GM12878 (cell line): ENCODE data around the gene RNF11. TPM values are rescaled to one million over a fixed set of nuclear protein-coding genes. Genes with fewer than 3 reads are reported as not detected.

Experiments used
- ATAC-seq: fragments of 200-7000 bp; cut with Tn5 transposase; 3 replicates; pipeline ENCODE4 v1.9.1; 2020; ENCODE audit warnings: mild to moderate bottlenecking, moderate library complexity
- BruUV-seq: library from RNA; stranded (reverse); fragments of 400-500 nt; replicated peaks from 2 replicates; lab custom pipeline; 2021; lab: Mats Ljungman, UMichigan
- CTCF ChIA-PET: fragments of 300-600 bp; sonication (Branson Sonifier 250); formaldehyde crosslinking; extraction: SDS; loops from one replicate; lab custom pipeline; 2021; ENCODE audit warnings: inconsistent platforms; lab: Yijun Ruan, JAX
- POLR2A ChIA-PET: fragments of 350-600 bp; formaldehyde crosslinking; extraction: SDS; loops from one replicate; lab custom pipeline; 2021; ENCODE audit warnings: inconsistent platforms; lab: Charles Lee
- RAD21 ChIA-PET: fragments of 300-600 bp; sonication (Branson Sonifier 250); formaldehyde crosslinking; loops from one replicate; lab custom pipeline; 2023; ENCODE audit warnings: antibody characterized with exemption; ENCODE audit not compliant: unreplicated experiment; lab: Charles Lee
- SMC1A ChIA-PET: fragments of 300-600 bp; sonication (Branson Sonifier 250); formaldehyde crosslinking; loops from one replicate; lab custom pipeline; 2023; ENCODE audit not compliant: unreplicated experiment, uncharacterized antibody; lab: Charles Lee
- DNase-seq: peaks from one replicate; pipeline ENCODE4 v3.0.0-alpha.2; 2011; ENCODE audit warnings: low read depth, low spot score
- FAIRE-seq: peaks from 3 replicates; lab custom pipeline; 2011; peaks lifted over from hg19 to GRCh38; lab: Jason Lieb, UNC
- H2AFZ ChIP-seq: 2 replicates; pipeline ENCODE4 v1.6.0; 2011; ENCODE audit warnings: low read depth, low read length, control low read depth; ENCODE audit not compliant: control insufficient read depth
- H3K27ac ChIP-seq: 2 replicates; pipeline ENCODE4 v1.5.1; 2011; ENCODE audit warnings: control low read depth; ENCODE audit not compliant: control insufficient read depth, insufficient read depth
- H3K27me3 ChIP-seq, 2 experiments: replicated peaks in 1 of 2; 2 replicates each; pipeline versions ENCODE4 v1.6.0 to v1.6.1; 2011; ENCODE audit warnings: low read length in 1 of 2; ENCODE audit not compliant: control insufficient read depth in 2 of 2, insufficient read depth in 2 of 2
- H3K36me3 ChIP-seq, 2 experiments: 2 replicates each; pipeline ENCODE4 v1.5.1; 2011; ENCODE audit warnings: low read length in 1 of 2; ENCODE audit not compliant: control insufficient read depth in 2 of 2, insufficient read depth in 2 of 2
- H3K4me1 ChIP-seq: 2 replicates; pipeline ENCODE4 v1.6.1; 2011; ENCODE audit warnings: mild to moderate bottlenecking, low read length, moderate library complexity, mixed read lengths; ENCODE audit not compliant: control insufficient read depth, insufficient read depth
- H3K4me2 ChIP-seq: 2 replicates; pipeline ENCODE4 v1.6.0; 2011; ENCODE audit warnings: control low read depth; ENCODE audit not compliant: control insufficient read depth, insufficient read depth
- H3K4me3 ChIP-seq: fragments of 200-600 bp; sonication (generic); 2 replicates; pipeline ENCODE4 v1.5.1; 2016
- H3K79me2 ChIP-seq: 2 replicates; pipeline ENCODE4 v1.6.0; 2011; ENCODE audit warnings: low read length; ENCODE audit not compliant: control insufficient read depth, insufficient read depth
- H3K9ac ChIP-seq: 2 replicates; pipeline ENCODE4 v1.8.0; 2011; ENCODE audit warnings: low read length, control low read depth, mixed read lengths; ENCODE audit not compliant: control insufficient read depth, insufficient read depth
- H3K9me3 ChIP-seq: replicated peaks from 3 replicates; pipeline ENCODE4 v1.5.1; 2011; ENCODE audit warnings: mild to moderate bottlenecking, low read length; ENCODE audit not compliant: control insufficient read depth, insufficient read depth
- H4K20me1 ChIP-seq: 2 replicates; pipeline ENCODE4 v1.6.0; 2011; ENCODE audit not compliant: control insufficient read depth, insufficient read depth
- BMI1 ChIP-seq: fragments of 450-650 bp; IDR thresholded peaks from 2 replicates; pipeline ENCODE4 v1.6.1; 2016; ENCODE audit warnings: mild to moderate bottlenecking, moderate library complexity, borderline replicate concordance
- EGR1 ChIP-seq, 2 experiments: IDR thresholded peaks; 1 replicate in 1 of 2; 2 replicates in 1 of 2; pipeline ENCODE4 v1.6.1; 2011 to 2012; ENCODE audit warnings: low read depth in 2 of 2, low read length in 2 of 2, borderline replicate concordance in 1 of 2, mild to moderate bottlenecking in 1 of 2, moderate library complexity in 1 of 2
- IRF5 ChIP-seq: fragments of 450-650 bp; IDR thresholded peaks from 2 replicates; pipeline ENCODE4 v1.6.1; 2017; ENCODE audit warnings: borderline replicate concordance
- KAT2A ChIP-seq: conservative IDR thresholded peaks from 2 replicates; pipeline ENCODE4 v1.6.1; 2011; ENCODE audit warnings: low read depth, low read length; ENCODE audit not compliant: control insufficient read depth
- MTA3 ChIP-seq: IDR thresholded peaks from 2 replicates; pipeline ENCODE4 v1.6.1; 2012; ENCODE audit warnings: low read length, inconsistent platforms, borderline replicate concordance
- NBN ChIP-seq: fragments of 450-650 bp; IDR thresholded peaks from 2 replicates; pipeline ENCODE4 v1.6.1; 2016
- NFYA ChIP-seq: IDR thresholded peaks from 2 replicates; pipeline ENCODE4 v1.6.1; 2011; ENCODE audit warnings: low read depth, mild to moderate bottlenecking, low read length, improper control_type of control experiment, borderline replicate concordance
- NR2F1 ChIP-seq: fragments of 450-650 bp; conservative IDR thresholded peaks from 2 replicates; pipeline ENCODE4 v1.6.1; 2017; ENCODE audit warnings: mild to moderate bottlenecking
- POLR2AphosphoS5 ChIP-seq: IDR thresholded peaks from 2 replicates; pipeline ENCODE4 v1.6.1; 2011; ENCODE audit warnings: mild to moderate bottlenecking, low read length, inconsistent platforms
- SIN3A ChIP-seq: IDR thresholded peaks from 2 replicates; pipeline ENCODE4 v1.6.1; 2012; ENCODE audit warnings: low read depth, low read length, improper control_type of control experiment
- SIX5 ChIP-seq: IDR thresholded peaks from 2 replicates; pipeline ENCODE4 v1.6.1; 2011; ENCODE audit warnings: mild to moderate bottlenecking, low read depth, low read length, moderate library complexity; ENCODE audit not compliant: severe bottlenecking
- STAT3 ChIP-seq: IDR thresholded peaks from 2 replicates; pipeline ENCODE4 v1.6.1; 2011; ENCODE audit warnings: low read depth, low read length, improper control_type of control experiment
- TARDBP ChIP-seq: IDR thresholded peaks from 2 replicates; pipeline ENCODE4 v1.6.1; 2016; ENCODE audit warnings: borderline replicate concordance
- TCF3 ChIP-seq: IDR thresholded peaks from 2 replicates; pipeline ENCODE4 v1.6.1; 2012; ENCODE audit warnings: low read depth, mild to moderate bottlenecking, low read length, borderline replicate concordance; ENCODE audit not compliant: insufficient read depth
- ZNF274 ChIP-seq: IDR thresholded peaks from one replicate; pipeline ENCODE4 v1.8.0; 2011; ENCODE audit not compliant: insufficient read length, insufficient read depth
- in situ Hi-C: fragments of 300-500 bp; cut with MboI; formaldehyde crosslinking; loops from 9 replicates; pipeline ENCODE4 v1.14.3; 2018; ENCODE audit warnings: mixed read lengths
- intact Hi-C: fragments of 100-400 bp; cut with micrococcal nuclease; formaldehyde crosslinking; loops from one replicate; pipeline ENCODE4 v1.14.2; 2022; ENCODE audit not compliant: unreplicated experiment
- polyA plus RNA-seq, 11 experiments: library from polyadenylated mRNA; depleted of rRNA in 4 of 11; unstranded in 6 of 11; stranded (reverse) in 5 of 11; fragments of >200 nt; fragmentation: Nextera tagmentation in 4 of 11; fragmentation: Illumina TruSeq in 1 of 11; extraction: Ambion mirVana in 4 of 11; extraction: Trizol in 1 of 11; gene quantifications; 1 replicate in 1 of 11; 2 replicates in 10 of 11; pipeline versions ENCODE4 v1.2.1 to v1.2.3, GENCODE V29; 2011 to 2016; ENCODE audit warnings: inconsistent platforms in 2 of 11, missing spikeins in 2 of 11, low read depth in 1 of 11
- total RNA-seq, 4 experiments: library from RNA; depleted of rRNA in 3 of 4; stranded (reverse); fragments of >200 nt in 3 of 4; fragmentation: Illumina TruSeq in 1 of 4; extraction: Trizol in 1 of 4; gene quantifications; 2 replicates each; pipeline versions ENCODE4 v1.2.1 to v1.2.3, GENCODE V29; 2013 to 2021
- TF ChIP-seq, protein P1 (sequence below): fragments of 450-650 bp; IDR thresholded peaks from 2 replicates; pipeline ENCODE4 v1.6.1; 2017; ENCODE audit warnings: mild to moderate bottlenecking, moderate library complexity
- TF ChIP-seq, protein P2 (sequence below): IDR thresholded peaks from 2 replicates; pipeline ENCODE4 v1.6.1; 2012; ENCODE audit warnings: low read length, inconsistent platforms
- TF ChIP-seq, protein P3 (sequence below): IDR thresholded peaks from 2 replicates; pipeline ENCODE4 v1.6.1; 2012; ENCODE audit warnings: low read depth, low read length, improper control_type of control experiment

Gene RNF11
- total and polyA plus RNA-seq, 10 of the 15 experiments (the other 5 are each of a cell fraction or from before 2014, with no cell fraction given): 9.5 to 43.6 (median 32.3) TPM

GRCh38 chr1:51193564-51193963, 42.5 kb upstream of the RNF11 start:
- ChIA-PET POLR2A (no interaction called here), RAD21 (interaction anchor here (0.6 to 6.6 kb wide), 3 partner anchors 103 to 321 kb away, joined by 3 to 44 read pairs (median 5); no protein-coding TSS in a partner anchor), SMC1A (interaction anchor here (0.7 to 1.4 kb wide), 7 partner anchors 15 to 1095 kb away, joined by 3 to 4 read pairs (median 3); no protein-coding TSS in a partner anchor), CTCF (interaction anchor here (0.7 to 7.7 kb wide), 12 partner anchors 20 to 418 kb away, joined by 3 to 220 read pairs (median 11); no protein-coding TSS in a partner anchor)
- intact Hi-C loops: loop anchor here (2.0 kb wide), 1 partner anchor 103 kb away; no protein-coding TSS in a partner anchor
- no peak overlapping the region for H3K4me3 ChIP-seq
- in situ Hi-C loops: loop anchor here (5.0 kb wide), 2 partner anchors 321 to 421 kb away; no protein-coding TSS in a partner anchor
- BruUV-seq: no TSS peak
- H3K9ac ChIP-seq: no peak overlapping the region
- H3K79me2 ChIP-seq: no peaks in the 10 kb centered on the region
- H2AFZ ChIP-seq: no peak overlapping the region
- H3K27ac ChIP-seq: no peak overlapping the region
- H3K9me3 ChIP-seq: no peaks in the 10 kb centered on the region
- DNase-seq (no peak), FAIRE-seq (no peak), ATAC-seq (no peak)
- H3K4me1 ChIP-seq: no peaks in the 10 kb centered on the region
- no peaks in the 10 kb centered on the region for H3K36me3 ChIP-seq
- no peaks in the 10 kb centered on the region for H3K27me3 ChIP-seq
- H3K4me2 ChIP-seq: no peak overlapping the region
- no peaks in the 10 kb centered on the region for H4K20me1 ChIP-seq
- TF ChIP-seq NBN (no peak), BMI1 (no peak), SIX5 (no peak), EGR1 (IDR thresholded peaks at IDR 0.05; ENCODE audit: borderline replicate concordance in 1 of 2, low read depth in 2 of 2, low read length in 2 of 2) (no peak), NFYA (no peak), IRF5 (no peak), STAT3 (no peak), TCF3 (no peak), NR2F1 (no peak), ZNF274 (no peak), SIN3A (no peak), TARDBP (no peak), MTA3 (no peak), POLR2AphosphoS5 (no peak), KAT2A (no peak)
- TF ChIP-seq, protein P1, sequence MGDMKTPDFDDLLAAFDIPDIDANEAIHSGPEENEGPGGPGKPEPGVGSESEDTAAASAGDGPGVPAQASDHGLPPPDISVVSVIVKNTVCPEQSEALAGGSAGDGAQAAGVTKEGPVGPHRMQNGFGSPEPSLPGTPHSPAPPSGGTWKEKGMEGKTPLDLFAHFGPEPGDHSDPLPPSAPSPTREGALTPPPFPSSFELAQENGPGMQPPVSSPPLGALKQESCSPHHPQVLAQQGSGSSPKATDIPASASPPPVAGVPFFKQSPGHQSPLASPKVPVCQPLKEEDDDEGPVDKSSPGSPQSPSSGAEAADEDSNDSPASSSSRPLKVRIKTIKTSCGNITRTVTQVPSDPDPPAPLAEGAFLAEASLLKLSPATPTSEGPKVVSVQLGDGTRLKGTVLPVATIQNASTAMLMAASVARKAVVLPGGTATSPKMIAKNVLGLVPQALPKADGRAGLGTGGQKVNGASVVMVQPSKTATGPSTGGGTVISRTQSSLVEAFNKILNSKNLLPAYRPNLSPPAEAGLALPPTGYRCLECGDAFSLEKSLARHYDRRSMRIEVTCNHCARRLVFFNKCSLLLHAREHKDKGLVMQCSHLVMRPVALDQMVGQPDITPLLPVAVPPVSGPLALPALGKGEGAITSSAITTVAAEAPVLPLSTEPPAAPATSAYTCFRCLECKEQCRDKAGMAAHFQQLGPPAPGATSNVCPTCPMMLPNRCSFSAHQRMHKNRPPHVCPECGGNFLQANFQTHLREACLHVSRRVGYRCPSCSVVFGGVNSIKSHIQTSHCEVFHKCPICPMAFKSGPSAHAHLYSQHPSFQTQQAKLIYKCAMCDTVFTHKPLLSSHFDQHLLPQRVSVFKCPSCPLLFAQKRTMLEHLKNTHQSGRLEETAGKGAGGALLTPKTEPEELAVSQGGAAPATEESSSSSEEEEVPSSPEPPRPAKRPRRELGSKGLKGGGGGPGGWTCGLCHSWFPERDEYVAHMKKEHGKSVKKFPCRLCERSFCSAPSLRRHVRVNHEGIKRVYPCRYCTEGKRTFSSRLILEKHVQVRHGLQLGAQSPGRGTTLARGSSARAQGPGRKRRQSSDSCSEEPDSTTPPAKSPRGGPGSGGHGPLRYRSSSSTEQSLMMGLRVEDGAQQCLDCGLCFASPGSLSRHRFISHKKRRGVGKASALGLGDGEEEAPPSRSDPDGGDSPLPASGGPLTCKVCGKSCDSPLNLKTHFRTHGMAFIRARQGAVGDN: no peak
- TF ChIP-seq, protein P2, sequence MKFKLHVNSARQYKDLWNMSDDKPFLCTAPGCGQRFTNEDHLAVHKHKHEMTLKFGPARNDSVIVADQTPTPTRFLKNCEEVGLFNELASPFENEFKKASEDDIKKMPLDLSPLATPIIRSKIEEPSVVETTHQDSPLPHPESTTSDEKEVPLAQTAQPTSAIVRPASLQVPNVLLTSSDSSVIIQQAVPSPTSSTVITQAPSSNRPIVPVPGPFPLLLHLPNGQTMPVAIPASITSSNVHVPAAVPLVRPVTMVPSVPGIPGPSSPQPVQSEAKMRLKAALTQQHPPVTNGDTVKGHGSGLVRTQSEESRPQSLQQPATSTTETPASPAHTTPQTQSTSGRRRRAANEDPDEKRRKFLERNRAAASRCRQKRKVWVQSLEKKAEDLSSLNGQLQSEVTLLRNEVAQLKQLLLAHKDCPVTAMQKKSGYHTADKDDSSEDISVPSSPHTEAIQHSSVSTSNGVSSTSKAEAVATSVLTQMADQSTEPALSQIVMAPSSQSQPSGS: no peak
- TF ChIP-seq, protein P3, sequence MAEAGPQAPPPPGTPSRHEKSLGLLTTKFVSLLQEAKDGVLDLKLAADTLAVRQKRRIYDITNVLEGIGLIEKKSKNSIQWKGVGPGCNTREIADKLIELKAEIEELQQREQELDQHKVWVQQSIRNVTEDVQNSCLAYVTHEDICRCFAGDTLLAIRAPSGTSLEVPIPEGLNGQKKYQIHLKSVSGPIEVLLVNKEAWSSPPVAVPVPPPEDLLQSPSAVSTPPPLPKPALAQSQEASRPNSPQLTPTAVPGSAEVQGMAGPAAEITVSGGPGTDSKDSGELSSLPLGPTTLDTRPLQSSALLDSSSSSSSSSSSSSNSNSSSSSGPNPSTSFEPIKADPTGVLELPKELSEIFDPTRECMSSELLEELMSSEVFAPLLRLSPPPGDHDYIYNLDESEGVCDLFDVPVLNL: no peak
